Right lobe of liver (tissue), 6 donors: Measurements from ENCODE around the gene HSD11B2. TPM values are rescaled to one million over a fixed set of nuclear protein-coding genes. Genes with fewer than 3 reads are reported as not detected.

Experiments
- ATAC-seq, 4 donors: fragments of 200-7000 bp; cut with Tn5 transposase; one replicate each; pipeline ENCODE4 v1.9.1; 2020; ENCODE audit warnings: mild to moderate bottlenecking in 4 of 4, moderate library complexity in 4 of 4
- DNase-seq, 3 donors: peaks; one replicate each; pipeline ENCODE4 v3.0.0-alpha.2; 2020
- H3K27ac ChIP-seq, 3 donors: fragments of 200-600 bp; one replicate each; pipeline ENCODE4 v1.8.0; 2022
- H3K27me3 ChIP-seq, 2 donors: fragments of 200-600 bp; one replicate each; pipeline ENCODE4 v1.8.0; 2022
- H3K36me3 ChIP-seq, 4 donors: fragments of 200-600 bp; sonication (generic) in 1 of 4; one replicate each; pipeline versions ENCODE4 v1.5.1 to v1.8.0; 2017 to 2022; ENCODE audit warnings: control low read depth in 1 of 4
- H3K4me1 ChIP-seq, 4 donors: fragments of 200-600 bp; sonication (generic) in 1 of 4; one replicate each; pipeline versions ENCODE4 v1.5.1 to v1.8.0; 2017 to 2022; ENCODE audit warnings: control low read depth in 1 of 4
- H3K4me3 ChIP-seq, 3 donors: fragments of 200-600 bp; one replicate each; pipeline ENCODE4 v1.8.0; 2022
- H3K9me3 ChIP-seq, 4 donors: fragments of 200-600 bp; sonication (generic) in 1 of 4; one replicate each; pipeline versions ENCODE4 v1.5.1 to v1.8.0; 2017 to 2022; ENCODE audit warnings: control low read depth in 1 of 4
- CTCF ChIP-seq, 4 donors: fragments of 200-600 bp in 3 of 4; fragments of 450-650 bp in 1 of 4; IDR thresholded peaks; one replicate each; pipeline versions ENCODE4 v1.5.1 to v1.8.0; 2016 to 2022; ENCODE audit warnings: antibody characterized with exemption in 4 of 4, mild to moderate bottlenecking in 2 of 4
- POLR2A ChIP-seq: fragments of 450-650 bp; IDR thresholded peaks from one replicate; pipeline ENCODE4 v1.6.1; 2017; ENCODE audit warnings: antibody characterized with exemption, mild to moderate bottlenecking
- WGBS: methylation state at CpG from one replicate; pipeline ENCODE4 v1.1.6; 2018; ENCODE audit warnings: low coverage, low lambda C conversion rate; ENCODE audit not compliant: insufficient coverage; ENCODE audit errors: missing lambda C conversion rate; 5-methylcytosine and 5-hydroxymethylcytosine counted together
- intact Hi-C, 2 donors: fragments of 100-400 bp; cut with DNase I; formaldehyde crosslinking; loops; one replicate each; pipeline versions ENCODE4 v1.11.2 to v1.14.1; 2022
- total RNA-seq, 6 experiments: library from RNA; depleted of rRNA in 2 of 6; stranded (reverse); fragments of >200 nt in 2 of 6; fragmentation: NEBNext Ultra II Directional in 3 of 6; extraction: Animal tissue kit (Norgen Biotek cat#: 25700) in 3 of 6; gene quantifications; one replicate each; pipeline versions ENCODE4 v1.1.0 to v1.2.4, GENCODE V29; 2016 to 2023
- donor health status: DM: no; HTN: yes; CAD: no.
- donor health status: DM: no; HTN: no; CAD: no.
- donor health status: DM: no; HTN: no; CAD: no.
- donor health status: DM: no; HTN: yes; CAD: no.
- donor health status: DM: no; HTN: yes; CAD: no.

HSD11B2 gene
- total RNA-seq, 6 experiments from 2014 or later, result 1.3 to 2.7 (median 2.1) TPM

DNA sequence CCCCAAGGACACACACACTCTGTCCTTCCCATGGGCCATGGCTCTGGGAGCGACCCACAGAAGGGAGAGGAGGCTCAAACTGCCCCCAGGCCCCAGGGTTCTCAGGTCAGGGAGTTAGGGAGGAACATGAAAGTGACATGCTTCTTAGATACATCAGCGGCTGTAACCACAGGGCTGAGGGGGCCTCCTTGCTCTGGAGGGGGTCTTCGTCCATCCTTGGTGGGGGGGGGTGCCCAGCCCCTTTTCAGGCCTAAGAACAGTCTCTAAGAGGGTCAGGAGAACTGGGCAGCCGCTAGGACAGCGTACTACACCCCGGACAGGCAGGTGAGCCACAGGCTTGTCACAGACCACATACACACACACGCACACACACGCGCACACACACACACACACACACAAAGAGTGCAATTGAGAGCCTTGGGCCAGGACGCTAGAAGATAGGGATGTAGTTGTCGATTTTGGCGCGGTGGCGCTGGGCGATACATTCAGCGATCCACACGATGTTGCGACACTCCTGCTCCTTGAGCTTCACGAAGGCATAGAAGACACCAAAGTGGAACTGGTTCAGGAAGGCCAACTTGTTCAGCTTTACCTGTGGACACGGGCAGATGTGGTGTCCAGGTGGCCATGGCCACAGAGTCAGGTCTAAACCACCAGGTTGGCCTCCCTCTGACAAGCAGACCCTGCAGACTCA lies 7.3 kb downstream of the HSD11B2 start:
- Histone ChIP-seq H3K27ac (no peak overlapping the region), H3K36me3 (peaks cover 0 to 3% (median 0%) of the 10 kb centered on the region in 4 donors), H3K4me3 (no peak overlapping the region), H3K27me3 (no peaks in the 10 kb centered on the region), H3K4me1 (peaks cover 0 to 23% (median 11%) of the 10 kb centered on the region in 4 donors), H3K9me3 (no peaks in the 10 kb centered on the region)
- DNase-seq (no peak), ATAC-seq (no peak)
- TF ChIP-seq POLR2A, result no peak
- TF ChIP-seq CTCF (IDR thresholded peaks at IDR 0.05), result no peak
- intact Hi-C loops, result no loop called here
- 90% methylated on average over 4 of the region's 20 CpGs for WGBS

DNA sequence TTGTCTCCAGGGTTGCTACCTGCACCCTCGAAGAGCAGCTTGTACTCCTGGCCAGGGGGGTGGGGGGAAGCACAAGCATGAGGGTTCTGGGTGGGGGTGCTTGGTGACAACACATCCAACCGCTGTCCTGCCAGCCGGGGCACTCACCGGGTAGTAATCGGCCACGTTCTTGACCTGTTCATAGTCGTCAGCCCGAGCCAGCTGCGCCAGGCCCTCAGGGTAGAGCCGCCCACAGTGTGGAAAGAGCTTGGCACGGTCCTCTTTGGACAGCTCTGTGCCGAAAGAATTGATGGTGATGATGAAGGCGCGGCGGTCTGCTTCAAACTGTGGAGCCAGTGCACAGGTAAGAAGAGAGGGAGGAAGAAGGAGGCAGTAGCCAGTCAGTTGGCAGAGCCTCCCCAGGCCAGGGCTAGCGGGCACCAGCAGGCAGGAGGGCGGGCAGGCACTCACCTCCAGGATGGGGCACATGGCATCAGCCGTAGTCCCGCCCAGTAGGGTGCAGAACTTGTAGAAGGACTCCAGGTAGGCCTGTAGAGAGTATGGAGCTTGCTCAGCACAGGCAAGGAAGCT lies 8.0 kb downstream of the HSD11B2 start:
- peaks cover 5 to 29% (median 17%) of the 10 kb centered on the region in 4 donors for H3K4me1 ChIP-seq
- H3K27me3 ChIP-seq, result no peaks in the 10 kb centered on the region
- no peak for TF ChIP-seq POLR2A
- no peak for TF ChIP-seq CTCF (IDR thresholded peaks at IDR 0.05)
- DNase-seq, result peak in 1 of 3 donors; percentile 48
- peaks cover 0 to 3% (median 0%) of the 10 kb centered on the region in 4 donors for H3K36me3 ChIP-seq
- H3K4me3 ChIP-seq, result no peak overlapping the region
- WGBS, result 90% methylated on average over 2 of the region's 19 CpGs
- H3K27ac ChIP-seq, result no peak overlapping the region
- no peaks in the 10 kb centered on the region for H3K9me3 ChIP-seq
- ATAC-seq, result no peak
- intact Hi-C loops, result no loop called here

DNA sequence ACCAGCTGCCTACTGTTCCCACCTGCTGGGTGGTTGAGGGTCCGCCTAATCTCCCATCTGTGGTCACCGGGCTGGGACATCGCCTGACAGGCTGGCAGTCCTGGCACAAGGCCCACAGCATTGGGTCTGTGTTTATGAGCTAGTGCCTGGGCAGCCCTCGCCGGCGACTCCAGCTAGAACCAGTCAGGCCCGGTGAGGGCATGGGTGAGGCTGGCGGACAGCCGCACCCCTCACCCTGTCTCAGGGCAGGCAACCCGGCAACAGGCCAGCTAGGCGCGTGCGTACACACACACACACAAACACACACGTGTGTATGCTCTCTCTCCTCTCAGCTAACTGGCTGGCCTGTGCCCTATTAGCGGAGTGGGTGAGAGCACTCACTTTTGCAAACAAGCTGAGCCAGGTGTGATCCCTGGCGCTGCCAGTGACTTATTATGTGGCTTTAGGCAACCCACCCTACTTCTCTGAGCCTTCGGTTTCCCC lies 10.4 kb downstream of the HSD11B2 start:
- TF ChIP-seq CTCF (IDR thresholded peaks at IDR 0.05) (no peak), POLR2A (no peak)
- DNase-seq, result peak; percentile 74 to 87 (median 81)

DNA sequence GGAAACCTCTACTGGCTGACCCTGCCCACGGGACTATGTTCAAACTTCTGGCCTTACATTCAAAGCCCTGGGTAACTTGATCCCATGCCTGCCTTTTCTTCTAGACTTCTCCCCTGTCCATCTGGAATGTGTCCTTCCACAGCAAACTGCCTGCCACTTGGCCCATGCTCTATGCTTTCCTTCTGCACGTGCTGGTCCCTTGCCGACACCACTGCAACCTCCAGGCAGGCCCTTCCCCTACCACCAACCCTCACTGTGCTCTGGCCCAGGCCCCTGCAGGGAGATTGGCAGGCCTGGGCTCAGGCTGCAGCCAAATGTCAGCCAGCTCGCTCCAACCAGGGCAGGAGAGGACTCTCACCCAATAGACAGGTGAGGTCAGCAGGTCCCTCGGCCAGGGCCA lies 11.0 kb downstream of the HSD11B2 start:
- peak in 3 of 4 donors; percentile 28 to 56 (median 32) for ATAC-seq
- H3K9me3 ChIP-seq, result no peaks in the 10 kb centered on the region
- TF ChIP-seq POLR2A (no peak), CTCF (IDR thresholded peaks at IDR 0.05) (no peak)
- intact Hi-C loops, result no loop called here
- DNase-seq, result peak; percentile 53 to 86 (median 82)
- no peak overlapping the region for H3K27ac ChIP-seq
- peaks cover 5 to 58% (median 38%) of the 10 kb centered on the region in 4 donors for H3K4me1 ChIP-seq
- H3K4me3 ChIP-seq, result no peak overlapping the region
- 48% methylated on average over 2 of the region's 5 CpGs for WGBS
- H3K27me3 ChIP-seq, result no peaks in the 10 kb centered on the region
- H3K36me3 ChIP-seq, result peaks cover 0 to 3% (median 0%) of the 10 kb centered on the region in 4 donors

More for the DNA sequence above, 10.4 kb downstream of the HSD11B2 start:
- no peak overlapping the region for H3K27ac ChIP-seq
- 27% methylated on average over 6 of the region's 17 CpGs for WGBS
- intact Hi-C loops, result no loop called here
- H3K27me3 ChIP-seq, result no peaks in the 10 kb centered on the region
- H3K4me3 ChIP-seq, result no peak overlapping the region
- H3K9me3 ChIP-seq, result no peaks in the 10 kb centered on the region
- H3K4me1 ChIP-seq, result peaks cover 5 to 52% (median 32%) of the 10 kb centered on the region in 4 donors
- peak in 3 of 4 donors; percentile 35 to 48 (median 37) for ATAC-seq
- H3K36me3 ChIP-seq, result peaks cover 0 to 3% (median 0%) of the 10 kb centered on the region in 4 donors
